GM12865 (cell line): ENCODE results near the gene IFIT1B.

Source experiments
- DNase-seq: peaks from one replicate; pipeline ENCODE4 v3.0.0; 2010; ENCODE audit warnings: low read depth
- H3K4me3 ChIP-seq: 2 replicates; pipeline ENCODE4 v1.5.1; 2011; ENCODE audit warnings: mild to moderate bottlenecking, low read depth, low read length, control low read depth
- CTCF ChIP-seq: IDR thresholded peaks from 2 replicates; pipeline ENCODE4 v1.5.1; 2011; ENCODE audit warnings: low read length, control low read depth, low read depth, inconsistent platforms; ENCODE audit not compliant: insufficient read depth; ENCODE audit errors: missing control alignments

IFIT1B gene

GRCh38 chr10:89427629-89428028 is 49.8 kb downstream of the IFIT1B start:
- H3K4me3 ChIP-seq = no peak overlapping the region
- TF ChIP-seq CTCF = no peak
- DNase-seq = no peak

- H3K4me3 ChIP-seq = no peak overlapping the region
- TF ChIP-seq CTCF = no peak
- DNase-seq = no peak
These were observed 51.0 kb downstream of the IFIT1B start for GRCh38 chr10:89428877-89429276.

GRCh38 chr10:89431977-89432376 is 54.1 kb downstream of the IFIT1B start:
- H3K4me3 ChIP-seq = no peak overlapping the region
- DNase-seq = no peak
- TF ChIP-seq CTCF = no peak
